Ovary (tissue), 3 donors: ENCODE data around the gene SHB.

Experiments used
- CTCF ChIP-seq, 3 donors: fragments of 450-650 bp in 2 of 3; fragments of 200-600 bp in 1 of 3; IDR thresholded peaks; one replicate each; pipeline versions ENCODE4 v1.5.1 to v1.8.0; 2016 to 2022; ENCODE audit warnings: antibody characterized with exemption in 3 of 3, mild to moderate bottlenecking in 1 of 3
- POLR2A ChIP-seq: fragments of 450-650 bp; IDR thresholded peaks from one replicate; pipeline ENCODE4 v1.6.1; 2017; ENCODE audit warnings: antibody characterized with exemption, mild to moderate bottlenecking, moderate library complexity
- donor health status: DM: no; HTN: no; CAD: no.

- TF ChIP-seq CTCF (IDR thresholded peaks at IDR 0.05) (no peak), POLR2A (no peak)
Measured at GRCh38 chr9:37892063-37892462, 177.0 kb downstream of the SHB start.
